Activated CD8-positive, alpha-beta memory T cell treated with anti-CD3 and anti-CD28 coated beads, Interleukin-2, amount 10 ng/mL, durations not matched to agents 7 days and 5 days (primary cell): ENCODE measurements around the gene WNT3. TPM values are rescaled to one million over a fixed set of nuclear protein-coding genes. Genes with fewer than 3 reads are reported as not detected.
"Not testable (repeated sequence)": the region's sequence is repeated elsewhere in the genome, so short reads cannot be mapped to it uniquely, and the experiment has no call there.

ENCODE experiments used
- ATAC-seq: fragments of 150-1000 bp; cut with Tn5 transposase; one replicate; pipeline ENCODE4 v1.10.0; 2021; ENCODE audit warnings: moderate library complexity
- CTCF ChIA-PET: fragments of 350-600 bp; sonication (Branson Sonifier 250); formaldehyde crosslinking; loops from one replicate; lab custom pipeline; 2021; ENCODE audit warnings: antibody characterized with exemption; lab: Charles Lee
- DNase-seq: peaks from one replicate; pipeline ENCODE4 v3.0.0-alpha.2; 2020
- H3K27ac Mint-ChIP-seq: one replicate; pipeline ENCODE4 v1.8.0; 2021; ENCODE audit warnings: mild to moderate bottlenecking, mixed read lengths
- H3K27me3 Mint-ChIP-seq: one replicate; pipeline ENCODE4 v1.8.0; 2021; ENCODE audit warnings: mixed read lengths
- H3K36me3 Mint-ChIP-seq: one replicate; pipeline ENCODE4 v1.8.0; 2021; ENCODE audit warnings: mild to moderate bottlenecking, mixed read lengths
- H3K4me1 Mint-ChIP-seq: one replicate; pipeline ENCODE4 v1.8.0; 2021; ENCODE audit warnings: mixed read lengths
- H3K4me3 Mint-ChIP-seq: one replicate; pipeline ENCODE4 v1.8.0; 2021; ENCODE audit warnings: mild to moderate bottlenecking, moderate library complexity, mixed read lengths
- H3K9me3 Mint-ChIP-seq: one replicate; pipeline ENCODE4 v1.8.0; 2022; ENCODE audit warnings: low read depth, mixed read lengths
- total RNA-seq, 2 experiments: library from RNA; stranded (reverse); gene quantifications; one replicate each; pipeline ENCODE4 v1.2.3, GENCODE V29; 2021

The WNT3 gene
- total RNA-seq, 2 experiments from 2014 or later: not detected

- Mint-ChIP-seq H3K36me3 (no peaks in the 10 kb centered on the region), H3K4me3 (no peak overlapping the region), H3K27ac (no peak overlapping the region), H3K27me3 (peaks cover 52% of the 10 kb centered on the region), H3K4me1 (peaks cover 21% of the 10 kb centered on the region), H3K9me3 (no peaks in the 10 kb centered on the region)
- CTCF ChIA-PET: no interaction called here
- no peak for DNase-seq
- ATAC-seq: peak; percentile 40
Observed at GRCh38 chr17:46770818-46771560, 47.5 kb downstream of the WNT3 start.

- ATAC-seq (no peak), DNase-seq (no peak)
- peaks cover 21% of the 10 kb centered on the region for H3K4me1 Mint-ChIP-seq
- no peaks in the 10 kb centered on the region for H3K36me3 Mint-ChIP-seq
- CTCF ChIA-PET: no interaction called here
- H3K27me3 Mint-ChIP-seq: peaks cover 52% of the 10 kb centered on the region
- no peak overlapping the region for H3K27ac Mint-ChIP-seq
- no peaks in the 10 kb centered on the region for H3K9me3 Mint-ChIP-seq
- H3K4me3 Mint-ChIP-seq: no peak overlapping the region
Observed at GRCh38 chr17:46770439-46770817, 48.1 kb downstream of the WNT3 start.

GRCh38 chr17:46769531-46770438 lies 48.7 kb downstream of the WNT3 start:
- Mint-ChIP-seq H3K4me3 (no peak overlapping the region), H3K27ac (no peak overlapping the region), H3K36me3 (no peaks in the 10 kb centered on the region), H3K27me3 (peaks cover 46% of the 10 kb centered on the region), H3K9me3 (no peaks in the 10 kb centered on the region), H3K4me1 (peaks cover 21% of the 10 kb centered on the region)
- DNase-seq (no peak), ATAC-seq (no peak)
- CTCF ChIA-PET: interaction anchor here (0.5 kb wide), 1 partner anchor 70 kb away, joined by 3 read pairs; no protein-coding TSS in a partner anchor

GRCh38 chr17:46768896-46769295 lies 49.6 kb downstream of the WNT3 start:
- H3K9me3 Mint-ChIP-seq, H3K36me3 Mint-ChIP-seq, H3K4me3 Mint-ChIP-seq, DNase-seq, H3K27ac Mint-ChIP-seq, ATAC-seq: not testable (repeated sequence)
- peaks cover 21% of the 10 kb centered on the region for H3K4me1 Mint-ChIP-seq
- CTCF ChIA-PET: interaction anchor here (0.5 kb wide), 1 partner anchor 71 kb away, joined by 3 read pairs; no protein-coding TSS in a partner anchor
- peaks cover 38% of the 10 kb centered on the region for H3K27me3 Mint-ChIP-seq

- Mint-ChIP-seq H3K4me3 (no peak overlapping the region), H3K27me3 (peaks cover 35% of the 10 kb centered on the region), H3K4me1 (peaks cover 17% of the 10 kb centered on the region), H3K27ac (no peak overlapping the region), H3K36me3 (no peaks in the 10 kb centered on the region), H3K9me3 (no peaks in the 10 kb centered on the region)
- CTCF ChIA-PET: no interaction called here
- DNase-seq (no peak), ATAC-seq (no peak)
Observed at GRCh38 chr17:46768540-46768870, 50.0 kb downstream of the WNT3 start.

- no peak for ATAC-seq
- H3K4me3 Mint-ChIP-seq: no peak overlapping the region
- CTCF ChIA-PET: no interaction called here
- H3K9me3 Mint-ChIP-seq: no peaks in the 10 kb centered on the region
- no peak overlapping the region for H3K27ac Mint-ChIP-seq
- H3K4me1 Mint-ChIP-seq: peaks cover 3% of the 10 kb centered on the region
- DNase-seq: no peak
- H3K27me3 Mint-ChIP-seq: peaks cover 22% of the 10 kb centered on the region
- no peaks in the 10 kb centered on the region for H3K36me3 Mint-ChIP-seq
Observed at GRCh38 chr17:46766493-46767491, 51.7 kb downstream of the WNT3 start.

GRCh38 chr17:46765453-46765852 lies 53.0 kb downstream of the WNT3 start:
- Mint-ChIP-seq H3K9me3 (no peaks in the 10 kb centered on the region), H3K27ac (no peak overlapping the region), H3K27me3 (peaks cover 18% of the 10 kb centered on the region), H3K4me1 (peaks cover 1% of the 10 kb centered on the region), H3K4me3 (no peak overlapping the region), H3K36me3 (no peaks in the 10 kb centered on the region)
- DNase-seq (no peak), ATAC-seq (no peak)
- CTCF ChIA-PET: no interaction called here

- H3K36me3 Mint-ChIP-seq: no peaks in the 10 kb centered on the region
- DNase-seq (no peak), ATAC-seq (no peak)
- peaks cover 1% of the 10 kb centered on the region for H3K4me1 Mint-ChIP-seq
- H3K27me3 Mint-ChIP-seq: peaks cover 12% of the 10 kb centered on the region
- H3K4me3 Mint-ChIP-seq: no peak overlapping the region
- H3K9me3 Mint-ChIP-seq: no peaks in the 10 kb centered on the region
- no peak overlapping the region for H3K27ac Mint-ChIP-seq
- CTCF ChIA-PET: no interaction called here
Observed at GRCh38 chr17:46764709-46765401, 53.6 kb downstream of the WNT3 start.

GRCh38 chr17:46764000-46764708 lies 54.3 kb downstream of the WNT3 start:
- H3K4me3 Mint-ChIP-seq: no peak overlapping the region
- ATAC-seq: no peak
- DNase-seq: no peak
- no peaks in the 10 kb centered on the region for H3K4me1 Mint-ChIP-seq
- H3K27me3 Mint-ChIP-seq: peaks cover 7% of the 10 kb centered on the region
- no peaks in the 10 kb centered on the region for H3K9me3 Mint-ChIP-seq
- H3K36me3 Mint-ChIP-seq: peaks cover under 1% of the 10 kb centered on the region
- no peak overlapping the region for H3K27ac Mint-ChIP-seq
- CTCF ChIA-PET: no interaction called here

GRCh38 chr17:46763416-46763815 lies 55.1 kb downstream of the WNT3 start:
- no peak for DNase-seq
- H3K9me3 Mint-ChIP-seq: no peaks in the 10 kb centered on the region
- H3K27me3 Mint-ChIP-seq: peaks cover 3% of the 10 kb centered on the region
- CTCF ChIA-PET: no interaction called here
- peaks cover 2% of the 10 kb centered on the region for H3K36me3 Mint-ChIP-seq
- H3K4me1 Mint-ChIP-seq: no peaks in the 10 kb centered on the region
- H3K27ac Mint-ChIP-seq: no peak overlapping the region
- ATAC-seq: no peak
- no peak overlapping the region for H3K4me3 Mint-ChIP-seq

GRCh38 chr17:46759141-46759540 lies 59.4 kb downstream of the WNT3 start:
- CTCF ChIA-PET: no interaction called here
- DNase-seq: no peak
- Mint-ChIP-seq H3K4me3 (no peak overlapping the region), H3K9me3 (no peaks in the 10 kb centered on the region), H3K27me3 (no peaks in the 10 kb centered on the region), H3K36me3 (peaks cover 14% of the 10 kb centered on the region), H3K27ac (no peak overlapping the region), H3K4me1 (peaks cover 3% of the 10 kb centered on the region)
- no peak for ATAC-seq

GRCh38 chr17:46758614-46759013 lies 59.9 kb downstream of the WNT3 start:
- H3K9me3 Mint-ChIP-seq: no peaks in the 10 kb centered on the region
- H3K27ac Mint-ChIP-seq: no peak overlapping the region
- CTCF ChIA-PET: no interaction called here
- peaks cover 3% of the 10 kb centered on the region for H3K4me1 Mint-ChIP-seq
- no peak for ATAC-seq
- H3K36me3 Mint-ChIP-seq: peaks cover 14% of the 10 kb centered on the region
- H3K27me3 Mint-ChIP-seq: no peaks in the 10 kb centered on the region
- DNase-seq: no peak
- H3K4me3 Mint-ChIP-seq: no peak overlapping the region
